SW480 (cell line): ENCODE results near the gene MORN5.
A peak's percentile ranks its signal among the peaks of the same experiment; 100 is the strongest.
"Not testable (repeated sequence)": the region's sequence is repeated elsewhere in the genome, so short reads cannot be mapped to it uniquely, and the experiment has no call there.

Source experiments
- DNase-seq: peaks from one replicate; pipeline ENCODE4 v3.0.0-alpha.2; 2016; ENCODE audit warnings: low spot score

The MORN5 gene

GRCh38 chr9:122159026-122159924 lies at the start of gene MORN5, which contains the start of gene NDUFA8:
MORN5 (plus strand) TSS chr9:122159908; CDS start chr9:122159973, 65 bp downstream.
NDUFA8 (minus strand) TSS chr9:122159779; CDS start chr9:122159677, 102 bp downstream.
- DNase-seq = peak; percentile 93

DNA sequence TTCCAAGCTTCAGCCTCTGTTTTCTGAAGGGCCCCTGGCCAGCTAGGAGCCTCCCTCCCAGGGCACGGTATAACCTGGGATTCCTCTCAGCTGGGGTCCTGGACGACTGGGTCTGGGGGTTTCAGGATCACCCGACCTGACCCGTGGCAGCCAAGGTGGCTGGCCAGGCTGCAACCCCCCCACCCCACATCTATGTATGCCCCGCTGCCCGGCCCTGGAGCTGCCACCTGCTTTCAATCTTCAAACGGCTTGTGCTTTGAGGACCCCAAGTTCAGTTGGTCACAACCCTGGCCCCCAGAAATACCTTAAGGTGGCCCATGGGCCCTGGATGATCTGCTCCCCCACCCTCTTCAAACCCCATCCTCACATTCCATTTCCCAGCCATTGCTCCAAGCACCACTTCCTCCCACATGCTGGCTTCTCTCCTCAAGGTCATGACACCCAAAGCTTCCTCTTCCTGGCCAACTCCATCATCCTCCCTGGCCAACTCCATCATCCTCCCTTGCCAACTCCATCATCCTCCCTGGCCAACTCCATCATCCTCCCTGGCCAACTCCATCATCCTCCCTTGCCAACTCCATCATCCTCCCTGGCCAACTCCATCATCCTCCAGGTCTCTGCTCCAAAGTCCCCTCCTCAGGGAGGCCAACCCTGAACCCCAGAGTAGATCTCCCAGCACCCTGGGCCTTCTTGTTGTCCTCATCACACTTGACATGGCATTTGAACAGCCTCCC lies 49.4 kb upstream of the MORN5 start:
- DNase-seq = no peak

- no peak for DNase-seq
Measured at GRCh38 chr9:122111413-122112085, 48.2 kb upstream of the MORN5 start.

DNA sequence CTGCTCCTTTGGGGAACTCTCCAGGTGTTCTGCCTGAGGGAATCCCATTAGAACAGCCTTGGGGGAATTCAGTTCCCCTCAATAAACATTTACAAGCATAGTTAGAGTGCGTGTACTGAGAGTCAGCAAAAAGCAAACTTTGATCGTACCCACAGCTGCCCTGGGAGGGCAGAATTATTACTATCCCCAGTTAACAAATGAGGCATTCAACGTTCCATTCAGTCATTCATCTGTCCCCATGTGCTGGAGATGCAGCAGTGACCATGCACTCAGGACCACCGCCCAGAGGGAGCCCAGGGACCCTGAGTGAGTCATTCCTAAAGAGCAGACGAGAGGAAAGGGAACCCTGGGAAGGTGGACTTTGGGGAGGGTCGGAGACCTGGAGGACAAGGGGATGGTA lies 47.5 kb upstream of the MORN5 start:
- no peak for DNase-seq

DNA sequence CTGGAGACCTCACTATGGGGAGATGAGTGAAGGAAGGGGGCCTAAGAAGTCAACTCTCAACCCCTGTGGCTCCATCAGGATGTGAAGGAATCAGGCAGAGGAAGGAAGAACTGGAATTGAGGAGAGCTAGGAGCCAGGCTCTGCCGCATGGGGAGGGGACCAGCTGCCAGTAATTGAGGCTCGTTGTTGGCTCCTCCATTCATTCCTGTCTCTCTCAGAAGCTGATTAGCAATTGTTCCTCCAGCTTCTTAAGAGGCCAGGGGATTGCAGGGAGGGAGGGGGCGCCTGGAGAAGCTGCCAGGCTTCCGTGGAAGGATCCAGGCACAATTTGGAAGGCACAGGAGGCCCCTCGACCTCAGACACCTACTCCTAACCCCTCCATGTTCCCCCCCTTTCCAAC lies 46.1 kb upstream of the MORN5 start:
- DNase-seq = no peak

GRCh38 chr9:122115176-122116035 lies 44.3 kb upstream of the MORN5 start:
- DNase-seq = no peak

DNA sequence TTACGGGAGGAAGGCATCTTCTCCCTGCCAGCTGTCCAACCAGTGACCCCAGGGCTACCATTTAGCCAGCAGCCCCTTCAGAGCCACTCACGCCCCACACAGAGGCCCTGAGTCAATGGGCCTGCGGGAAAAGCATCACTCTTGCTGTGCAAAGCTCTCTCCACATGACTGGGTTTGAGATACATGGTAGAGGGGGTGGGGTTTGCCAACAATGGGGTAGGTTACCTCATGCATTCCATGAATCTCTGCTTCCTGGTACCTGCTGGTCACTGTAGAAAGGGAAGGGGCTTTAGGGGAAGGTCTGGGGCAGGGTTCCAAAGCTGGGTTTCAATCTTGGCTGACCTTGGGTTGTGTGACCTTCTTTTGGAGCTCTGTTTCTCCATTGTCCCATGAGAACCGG lies 43.7 kb upstream of the MORN5 start:
- DNase-seq = no peak

DNA sequence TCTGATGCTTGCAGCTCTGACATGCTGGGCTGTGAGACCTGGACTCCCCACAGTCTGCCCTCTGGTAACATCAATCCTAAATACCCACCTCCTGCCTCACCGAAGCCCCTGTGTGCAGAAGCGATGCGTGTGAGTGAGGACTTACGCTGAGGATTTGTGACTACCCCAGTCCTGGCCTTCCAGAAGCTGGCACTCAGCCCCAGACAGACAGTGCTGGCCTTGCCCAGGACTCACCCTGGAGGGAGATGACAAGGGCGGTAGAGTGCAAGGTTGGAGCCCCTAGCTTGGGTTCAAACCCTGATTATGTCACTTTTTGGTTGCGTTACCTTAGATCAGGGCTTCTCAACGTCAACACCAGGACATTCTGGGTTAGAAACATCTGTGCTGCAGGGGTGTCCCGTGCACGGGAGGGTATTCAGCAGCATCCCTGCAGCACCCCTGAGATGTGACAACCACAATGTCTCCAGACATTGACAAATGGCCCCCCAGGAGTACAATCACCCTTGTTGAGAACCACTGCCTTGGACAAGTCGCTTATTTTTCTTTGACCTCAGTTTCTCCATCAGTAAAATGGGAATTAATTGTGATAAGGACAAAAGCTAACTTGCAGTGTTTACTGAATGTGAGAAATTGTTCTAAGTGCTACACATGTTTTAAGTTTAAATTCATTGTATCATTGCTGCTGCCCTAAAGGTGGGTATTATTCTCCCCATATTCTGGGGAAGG lies 43.1 kb upstream of the MORN5 start:
- no peak for DNase-seq

DNA sequence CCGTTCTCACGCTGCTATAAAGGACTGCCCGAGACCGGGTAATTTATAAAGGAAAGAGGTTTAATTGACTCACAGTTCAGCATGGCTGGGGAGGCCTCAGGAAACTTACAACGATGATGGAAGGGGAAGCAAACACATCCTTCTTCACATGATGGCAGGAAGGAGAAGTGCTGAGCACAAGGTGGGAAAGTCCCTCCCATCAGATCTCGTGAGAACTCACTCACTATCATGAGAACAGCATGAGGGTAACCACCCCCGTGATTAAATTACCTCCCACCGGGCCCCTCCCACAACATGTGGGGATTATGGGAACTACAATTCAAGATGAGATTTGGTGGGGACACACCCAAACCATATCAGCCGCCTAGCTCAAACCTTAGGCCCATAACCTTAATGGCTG lies 42.5 kb upstream of the MORN5 start:
- DNase-seq = not testable (repeated sequence)

DNA sequence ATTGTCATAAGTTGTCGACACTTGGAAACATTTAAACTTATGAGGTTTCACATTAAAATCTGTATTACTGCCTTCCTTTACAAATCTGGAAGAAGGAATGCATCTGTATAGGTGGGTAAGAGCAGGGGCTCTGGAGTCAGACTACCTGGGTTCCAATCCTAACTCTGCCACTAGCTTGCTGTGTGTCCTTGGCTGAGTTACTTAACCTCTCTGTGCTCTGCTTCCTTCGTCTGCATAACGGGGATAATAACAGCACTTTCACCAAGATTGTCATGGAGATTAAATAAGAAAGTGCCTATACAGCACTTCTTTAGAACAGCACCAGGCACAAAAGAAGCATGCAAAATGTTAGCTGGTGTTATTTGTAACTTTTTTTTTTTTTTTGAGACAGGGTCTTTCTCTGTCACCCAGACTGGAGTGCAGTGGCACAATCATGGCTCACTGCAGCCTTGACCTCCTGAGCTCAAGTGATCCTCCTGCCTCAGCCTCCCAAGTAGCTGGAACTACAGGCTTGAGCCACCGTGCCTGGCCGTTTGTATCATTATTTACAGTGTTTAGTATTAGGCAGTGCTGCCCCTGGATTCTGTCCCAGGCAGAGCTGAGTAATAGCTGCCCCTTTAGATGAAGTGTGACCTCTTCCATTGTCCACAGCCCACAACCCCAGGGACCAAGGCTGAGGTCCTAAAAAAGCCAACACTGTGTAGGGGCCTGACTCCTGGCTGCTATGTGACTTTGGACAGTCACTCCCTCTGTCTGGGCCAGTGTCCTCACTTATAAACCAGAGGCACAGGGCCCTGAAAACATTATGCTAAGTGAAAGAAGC lies 41.2 kb upstream of the MORN5 start:
- DNase-seq = no peak

DNA sequence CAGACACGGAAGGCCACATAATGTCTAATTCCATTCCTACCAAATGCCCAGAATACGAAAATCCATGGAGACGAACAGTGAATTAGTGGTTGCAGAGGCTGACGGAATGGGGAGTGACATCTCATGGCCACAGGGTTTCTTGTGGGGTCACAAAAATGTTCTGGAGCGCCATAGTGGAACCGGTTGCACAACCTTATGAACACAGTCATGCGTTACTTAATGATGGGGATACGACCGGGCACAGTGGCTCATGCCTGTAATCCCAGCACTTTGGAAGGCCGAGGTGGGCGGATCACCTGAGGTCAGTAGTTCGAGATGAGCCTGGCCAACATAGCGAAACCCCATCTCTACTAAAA lies 40.6 kb upstream of the MORN5 start:
- no peak for DNase-seq

DNA sequence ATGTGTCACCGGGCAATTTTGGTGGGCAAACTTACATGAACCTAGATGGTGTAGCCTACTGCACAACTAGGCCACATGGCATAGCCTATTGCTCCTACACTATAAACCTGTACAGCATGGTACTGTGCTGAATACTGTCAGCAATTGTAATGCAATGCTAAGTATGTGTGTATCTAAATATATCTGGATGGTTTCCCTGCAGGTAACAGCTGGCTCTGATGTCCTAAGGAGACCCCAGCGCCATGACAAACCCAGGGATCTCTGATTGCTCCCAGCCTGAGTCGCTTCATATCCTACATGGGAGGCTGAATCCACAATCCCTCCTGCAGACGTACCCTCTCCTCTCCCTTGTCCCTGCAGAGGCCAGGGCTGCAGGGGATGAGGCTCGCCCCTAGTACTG lies 40.0 kb upstream of the MORN5 start:
- DNase-seq = no peak

DNA sequence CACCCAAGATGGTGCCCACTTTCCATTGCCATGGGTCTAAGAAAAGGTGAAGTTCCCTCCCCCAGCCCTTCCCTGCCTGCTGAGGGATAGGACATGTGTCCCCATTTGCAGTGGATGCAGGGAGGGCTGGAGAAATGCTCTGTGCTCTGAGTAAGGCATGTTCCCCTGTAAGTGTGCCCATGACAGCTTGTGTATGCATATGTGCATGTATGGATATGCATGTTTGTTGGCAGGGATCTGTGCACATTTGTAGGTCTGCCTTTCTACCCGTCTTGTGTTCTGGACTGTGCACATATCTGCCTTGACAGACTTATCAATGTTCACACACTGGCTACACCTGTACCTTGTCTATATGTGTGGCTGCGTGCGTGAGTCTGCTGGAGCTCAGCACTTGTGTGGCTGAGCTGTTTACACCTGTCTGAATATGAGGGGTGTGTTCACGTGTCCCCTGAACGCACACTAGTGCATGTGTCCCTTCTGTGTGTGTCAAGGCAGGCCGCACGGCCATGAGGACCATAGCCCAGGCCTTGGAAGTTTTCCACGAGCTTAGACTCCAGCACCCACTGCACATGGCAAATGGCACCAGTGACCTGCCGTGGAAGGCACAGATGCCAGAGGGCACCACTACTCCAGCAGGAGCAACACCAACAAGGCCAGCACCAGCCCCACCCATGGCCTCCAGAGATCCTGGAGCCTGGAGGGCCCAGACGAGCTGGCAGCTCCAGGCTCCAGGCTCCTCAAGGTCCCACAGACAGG lies 39.2 kb upstream of the MORN5 start:
- no peak for DNase-seq

- DNase-seq = no peak
Measured at GRCh38 chr9:122121391-122121790, 38.3 kb upstream of the MORN5 start.

DNA sequence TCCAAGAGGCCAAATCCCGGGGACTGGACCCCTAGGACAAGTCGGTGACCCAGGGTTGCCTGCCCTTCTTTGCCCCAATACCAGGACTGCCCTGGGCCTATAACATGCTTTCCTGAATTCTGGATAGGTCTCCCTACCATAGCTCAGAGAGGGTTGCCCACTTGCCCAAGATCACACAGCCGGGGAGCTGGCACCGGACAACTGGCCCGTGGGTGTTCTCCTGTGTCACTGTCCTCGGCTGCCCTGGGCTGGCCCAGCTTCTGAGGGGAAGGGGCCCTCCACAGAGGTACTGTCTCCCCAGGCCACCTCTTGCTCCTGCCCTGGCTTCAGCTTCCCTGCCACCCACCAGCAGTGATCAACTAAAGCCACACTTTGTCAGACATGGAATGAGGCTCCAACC lies 37.8 kb upstream of the MORN5 start:
- DNase-seq = no peak

- DNase-seq = no peak
Measured at GRCh38 chr9:122122468-122122867, 37.2 kb upstream of the MORN5 start.

- DNase-seq = peak; percentile 39
Measured at GRCh38 chr9:122122903-122123632, 36.6 kb upstream of the MORN5 start.

- DNase-seq = no peak
Measured at GRCh38 chr9:122124048-122124447, 35.7 kb upstream of the MORN5 start.

- DNase-seq = no peak
Measured at GRCh38 chr9:122124528-122124927, 35.2 kb upstream of the MORN5 start.
